DMS53 treated with DMSO at 0.1 percent for 48 hours (cell line): ENCODE results near the gene KLHL1.
"Not testable (repeated sequence)": the region's sequence is repeated elsewhere in the genome, so short reads cannot be mapped to it uniquely, and the experiment has no call there.

Experiments used
- DNase-seq: peaks from one replicate; lab custom pipeline; 2025; ENCODE audit not compliant: unreplicated experiment; lab: John Stamatoyannopoulos, UW

KLHL1 gene, protein sequence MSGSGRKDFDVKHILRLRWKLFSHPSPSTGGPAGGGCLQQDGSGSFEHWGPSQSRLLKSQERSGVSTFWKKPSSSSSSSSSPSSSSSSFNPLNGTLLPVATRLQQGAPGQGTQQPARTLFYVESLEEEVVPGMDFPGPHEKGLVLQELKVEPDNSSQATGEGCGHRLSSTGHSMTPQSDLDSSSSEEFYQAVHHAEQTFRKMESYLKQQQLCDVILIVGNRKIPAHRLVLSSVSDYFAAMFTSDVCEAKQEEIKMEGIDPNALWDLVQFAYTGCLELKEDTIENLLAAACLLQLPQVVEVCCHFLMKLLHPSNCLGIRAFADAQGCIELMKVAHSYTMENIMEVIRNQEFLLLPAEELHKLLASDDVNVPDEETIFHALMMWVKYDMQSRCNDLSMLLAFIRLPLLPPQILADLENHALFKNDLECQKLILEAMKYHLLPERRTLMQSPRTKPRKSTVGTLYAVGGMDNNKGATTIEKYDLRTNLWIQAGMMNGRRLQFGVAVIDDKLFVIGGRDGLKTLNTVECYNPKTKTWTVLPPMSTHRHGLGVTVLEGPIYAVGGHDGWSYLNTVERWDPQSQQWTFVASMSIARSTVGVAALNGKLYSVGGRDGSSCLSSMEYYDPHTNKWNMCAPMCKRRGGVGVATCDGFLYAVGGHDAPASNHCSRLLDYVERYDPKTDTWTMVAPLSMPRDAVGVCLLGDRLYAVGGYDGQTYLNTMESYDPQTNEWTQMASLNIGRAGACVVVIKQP

GRCh38 chr13:70108356-70109105 lies at the start of gene KLHL1:
KLHL1 (minus strand) TSS chr13:70108452; CDS start chr13:70107699, 753 bp downstream.
- no peak for DNase-seq

DNA sequence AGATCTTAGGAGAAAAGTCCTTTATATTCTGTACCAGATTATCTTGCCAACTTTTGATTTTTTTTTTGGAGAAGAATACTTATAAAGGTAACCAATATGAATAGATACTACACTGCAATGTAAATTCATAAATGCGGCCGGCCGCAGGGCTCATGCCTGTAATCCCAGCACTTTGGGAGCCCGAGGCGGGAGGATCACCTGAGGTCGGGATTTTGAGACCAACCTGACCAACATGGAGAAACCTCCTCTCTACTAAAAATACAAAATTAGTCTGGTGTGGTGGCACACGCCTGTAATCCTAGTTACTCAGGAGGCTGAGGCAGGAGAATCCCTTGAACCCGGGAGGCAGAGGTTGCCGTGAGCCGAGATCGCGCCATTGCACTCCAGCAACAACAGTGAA lies 34.4 kb upstream of the KLHL1 start:
- not testable (repeated sequence) for DNase-seq

DNA sequence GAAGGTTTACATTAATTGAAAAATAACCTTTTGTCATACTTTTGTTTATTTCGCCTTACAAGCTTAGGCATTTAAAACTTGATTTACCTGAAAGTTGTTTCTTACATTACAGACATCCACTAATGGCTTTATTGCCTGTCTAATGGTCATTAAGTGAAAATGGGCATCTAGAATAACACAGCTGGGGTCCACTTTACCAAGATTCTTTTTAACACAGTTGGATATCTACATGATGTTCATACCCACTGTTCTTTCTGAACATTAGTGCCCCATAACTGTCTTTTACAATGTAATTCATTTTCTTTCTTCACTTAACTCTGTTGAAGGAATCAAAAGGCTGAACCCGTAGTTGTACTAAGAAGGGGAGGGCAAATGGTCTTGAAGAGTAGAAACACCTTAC lies 19.8 kb upstream of the KLHL1 start:
- no peak for DNase-seq

DNA sequence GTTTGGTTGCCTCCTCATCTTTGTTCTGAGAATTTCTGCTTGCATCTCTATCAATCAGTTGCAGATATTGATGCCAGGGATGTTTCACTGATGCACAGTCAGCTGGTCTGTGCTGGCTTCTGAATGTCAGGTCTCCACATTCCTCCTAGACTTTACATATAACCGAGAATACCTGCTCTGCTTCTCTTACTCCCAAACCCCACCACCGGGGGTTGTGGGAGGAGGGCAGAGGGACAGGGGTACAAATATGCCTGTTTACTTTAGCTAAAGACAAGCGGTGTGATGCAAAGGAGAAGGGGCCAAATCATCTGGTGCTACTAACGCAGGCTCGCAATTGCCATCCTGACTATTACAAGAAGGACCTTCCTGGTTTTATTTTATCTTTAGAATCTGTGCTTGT lies 17.4 kb upstream of the KLHL1 start:
- no peak for DNase-seq

GRCh38 chr13:70117338-70117905 lies 9.2 kb upstream of the KLHL1 start:
- DNase-seq, result no peak

DNA sequence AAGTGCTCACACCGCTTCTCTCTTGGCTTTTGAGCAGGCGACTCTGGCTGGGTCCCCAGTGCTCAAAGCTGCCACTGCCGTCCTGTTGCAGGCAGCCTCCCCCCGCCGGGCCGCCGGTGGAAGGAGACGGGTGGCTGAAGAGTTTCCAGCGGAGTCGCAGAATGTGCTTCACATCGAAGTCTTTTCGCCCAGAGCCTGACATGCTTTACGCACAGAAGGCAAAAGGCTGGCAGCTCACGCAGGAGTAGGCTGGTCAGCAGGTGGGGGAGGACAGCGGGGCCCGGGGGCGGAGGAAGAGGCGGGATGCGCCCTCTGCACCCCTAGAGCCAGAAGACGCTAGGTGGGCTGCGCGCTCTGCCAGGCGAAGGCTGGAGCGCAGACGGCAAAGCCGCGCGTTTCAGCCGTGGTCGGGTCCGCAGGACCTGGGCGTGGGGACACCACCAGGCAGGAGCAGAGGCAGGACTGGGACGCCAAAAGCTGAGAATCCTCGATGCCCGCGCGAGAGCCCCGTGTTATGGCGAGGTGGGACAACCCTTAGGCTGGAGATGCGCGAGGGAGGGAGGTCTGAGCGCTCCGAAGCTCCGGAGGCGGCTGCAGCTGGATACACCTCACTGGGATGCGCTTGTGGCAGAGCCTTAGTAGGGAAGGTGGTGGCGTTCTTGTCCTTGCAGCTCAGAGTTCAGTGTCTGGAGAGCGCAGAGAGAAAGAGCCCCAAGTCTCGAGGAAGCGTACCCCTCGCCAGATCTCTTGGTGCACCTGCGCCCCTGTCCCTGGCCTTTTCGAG lies 562 bp downstream of the KLHL1 start, which contains the start of gene ATXN8OS:
ATXN8OS (plus strand) TSS at position 329 of the 784 bp plus-strand sequence.
- no peak for DNase-seq

- DNase-seq, result no peak
Observed at GRCh38 chr13:70107125-70107497, 1.1 kb downstream of the KLHL1 start.

DNA sequence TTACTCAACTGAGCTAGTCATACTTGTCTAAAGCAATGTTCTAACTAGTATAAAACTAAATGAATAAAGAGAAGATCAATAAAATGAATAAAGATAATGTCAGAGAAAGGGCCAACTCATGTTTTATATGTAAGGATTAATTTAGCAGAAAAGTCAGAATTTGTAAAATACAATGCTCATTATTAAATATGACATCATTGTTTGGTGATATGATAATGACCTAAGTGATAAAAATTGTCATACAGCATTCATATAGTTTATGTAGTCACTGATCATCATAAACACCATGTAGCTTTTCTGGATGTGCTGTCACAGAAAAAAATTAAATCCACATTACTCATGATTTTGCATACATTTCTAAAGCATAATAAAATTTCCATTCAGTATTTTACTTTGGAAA lies 3.8 kb downstream of the KLHL1 start:
- DNase-seq, result no peak

GRCh38 chr13:70098669-70099068 lies 9.6 kb downstream of the KLHL1 start:
- peak; percentile 10 for DNase-seq

GRCh38 chr13:70090036-70090723 lies 18.1 kb downstream of the KLHL1 start:
- no peak for DNase-seq

GRCh38 chr13:70088926-70089325 lies 19.3 kb downstream of the KLHL1 start:
- DNase-seq, result no peak

DNA sequence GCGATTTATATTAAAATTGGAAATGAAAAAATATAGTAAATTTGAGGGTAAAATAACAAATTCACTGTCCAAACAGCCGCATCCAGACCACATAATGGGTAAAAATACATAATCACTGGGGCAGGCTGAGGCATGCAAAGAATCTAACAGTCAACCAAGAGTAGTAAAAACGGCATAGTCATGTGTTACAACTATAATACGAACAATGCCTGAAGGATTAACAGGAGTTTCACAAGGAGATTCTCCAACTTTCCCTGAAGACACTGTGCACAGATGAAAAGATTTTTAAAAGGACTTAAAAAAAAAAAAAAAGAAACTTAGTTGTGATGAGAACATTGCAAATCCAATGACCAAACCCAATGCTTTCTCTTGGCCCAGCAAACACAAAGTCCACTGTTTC lies 21.0 kb downstream of the KLHL1 start:
- no peak for DNase-seq

DNA sequence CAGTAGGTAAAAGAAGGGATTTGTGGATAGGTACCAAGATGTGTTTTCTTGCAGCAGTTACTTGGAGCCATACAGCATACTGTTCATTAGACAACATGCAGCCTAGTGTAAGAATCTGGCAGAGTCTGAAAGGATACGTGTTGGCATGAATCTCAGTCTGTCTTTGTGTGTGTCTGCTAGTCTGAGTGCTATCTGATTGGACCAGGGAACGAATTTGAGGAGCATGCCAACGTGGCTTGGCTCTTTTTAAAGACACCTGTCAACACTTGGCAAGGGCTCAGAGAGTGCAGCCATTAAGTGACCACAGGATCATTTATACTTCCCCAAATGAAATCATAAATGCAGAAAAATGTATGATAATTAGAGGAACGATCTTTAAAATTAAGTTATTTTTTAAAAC lies 28.2 kb downstream of the KLHL1 start:
- no peak for DNase-seq

DNA sequence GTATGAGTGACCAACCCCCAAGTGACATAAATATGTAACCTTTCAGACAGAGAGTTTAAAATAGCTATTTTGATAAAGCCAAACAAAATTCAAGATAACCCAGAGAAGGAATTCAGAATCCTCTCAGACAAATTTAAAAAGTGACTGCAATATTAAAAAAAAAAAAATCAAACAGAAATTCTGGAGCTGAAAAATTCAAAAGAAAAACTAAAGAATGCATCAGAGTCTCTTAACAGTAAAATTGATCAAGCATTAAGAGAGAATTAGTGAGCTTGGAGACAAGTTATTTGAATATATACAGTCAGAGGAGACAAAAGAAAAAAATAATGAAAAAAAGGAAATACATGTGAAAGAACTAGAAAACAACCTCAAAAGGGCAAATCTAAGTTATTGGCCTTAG lies 53.7 kb downstream of the KLHL1 start:
- no peak for DNase-seq

DNA sequence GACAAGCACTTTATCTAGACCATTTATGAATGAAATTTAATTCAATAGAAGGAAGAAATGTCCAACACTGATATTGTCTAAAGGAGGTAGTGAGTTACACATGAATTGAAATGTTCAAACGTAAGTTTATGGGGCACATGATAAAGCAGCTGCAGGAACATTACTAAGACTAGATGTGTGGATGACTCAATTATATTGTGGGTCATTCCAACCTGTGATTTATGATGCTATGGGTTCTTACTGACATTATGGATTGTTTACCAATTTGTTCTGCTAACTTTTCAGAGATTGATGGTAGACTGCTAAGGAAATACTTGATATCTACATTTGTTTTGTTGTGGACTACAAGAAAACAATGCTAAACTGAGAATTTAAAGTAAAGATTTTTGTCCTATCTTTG lies 56.7 kb downstream of the KLHL1 start:
- DNase-seq, result no peak

DNA sequence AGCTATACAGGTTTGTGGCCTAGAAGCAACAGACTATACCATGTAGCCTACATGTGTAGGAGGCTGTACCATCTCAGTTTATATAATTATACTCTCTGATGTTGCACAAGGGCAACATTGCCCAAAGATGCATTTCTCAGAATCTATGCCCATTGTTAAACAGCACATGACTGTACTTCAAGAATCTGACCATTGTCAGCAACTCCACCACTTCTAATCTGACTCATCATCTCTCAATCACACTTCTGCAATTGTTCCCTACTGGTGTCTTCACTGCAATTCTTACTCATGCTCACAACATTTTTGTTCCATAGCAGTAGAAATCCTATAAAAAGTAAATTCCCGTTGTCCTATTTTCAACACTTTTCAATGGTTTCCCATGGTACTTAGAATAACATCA lies 64.6 kb downstream of the KLHL1 start:
- DNase-seq, result no peak

GRCh38 chr13:70042193-70042592 lies 66.1 kb downstream of the KLHL1 start:
- DNase-seq, result no peak

- no peak for DNase-seq
Observed at GRCh38 chr13:70034286-70034685, 74.0 kb downstream of the KLHL1 start.

- DNase-seq, result no peak
Observed at GRCh38 chr13:70027551-70027950, 80.7 kb downstream of the KLHL1 start.

DNA sequence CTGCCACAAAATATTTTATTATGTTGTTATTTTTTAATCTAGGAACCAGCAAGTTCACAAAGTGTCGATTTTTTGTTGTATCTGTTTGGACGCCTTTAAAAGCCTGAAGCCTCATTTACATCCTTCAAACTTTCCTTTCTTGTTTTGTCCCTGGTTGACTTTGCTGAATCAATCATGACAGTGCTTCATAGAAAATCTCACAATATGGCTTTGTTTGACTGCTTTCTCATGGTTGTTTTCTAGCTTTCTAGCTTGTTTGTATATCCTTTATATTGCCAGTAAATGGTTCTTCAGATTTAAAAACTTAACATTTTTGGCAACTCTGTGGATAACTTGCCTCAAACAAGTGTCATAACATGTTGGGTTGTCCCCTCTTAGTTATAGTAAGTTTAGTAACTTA lies 84.7 kb downstream of the KLHL1 start:
- no peak for DNase-seq
